ENCODE results near the gene SAXO2.
"Not testable (repeated sequence)": the region's sequence is repeated elsewhere in the genome, so short reads cannot be mapped to it uniquely, and the experiment has no call there.

Gene SAXO2

DNA sequence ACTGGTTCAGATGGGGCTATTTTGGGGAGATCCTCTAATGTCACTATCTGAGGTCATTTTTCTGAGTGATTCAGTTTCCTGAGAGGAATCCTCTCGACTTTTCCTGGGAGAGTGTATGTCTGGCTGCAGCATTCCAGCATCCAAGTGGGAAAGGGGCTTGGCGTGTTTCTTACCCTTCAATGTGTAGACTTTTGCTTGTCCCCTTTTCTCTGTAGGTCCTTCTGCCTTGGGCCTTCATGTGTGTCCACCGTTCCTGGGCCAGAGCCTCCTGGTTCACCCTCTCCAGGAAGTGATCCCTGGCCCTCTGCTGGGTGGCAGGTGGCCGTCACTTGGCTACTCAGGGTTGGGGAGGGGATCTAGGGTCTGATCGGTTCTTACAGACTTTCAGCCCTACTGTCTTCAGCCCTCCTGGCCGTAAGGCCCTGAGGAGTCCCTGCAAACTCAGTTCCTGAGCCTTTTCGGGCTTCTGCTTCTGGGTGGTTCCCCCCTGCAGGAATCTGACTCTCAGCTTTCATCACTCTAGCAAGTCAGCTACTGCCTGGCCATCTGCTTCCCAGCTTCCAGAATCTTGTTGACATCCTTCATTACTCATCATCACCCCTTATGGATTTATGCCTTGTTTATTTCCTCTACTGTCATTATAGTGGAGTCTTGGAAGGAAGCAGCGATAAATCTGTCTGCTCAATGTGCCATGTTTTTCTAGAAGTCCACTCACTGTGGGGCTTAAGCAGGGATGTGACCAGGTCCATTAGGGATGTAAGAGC, 50.1 kb downstream of the SAXO2 start:
- H3K9me3 ChIP-seq (ENCODE audit: control insufficient read depth, low read length), result no peaks in the 10 kb centered on the region
- H3K4me3 ChIP-seq (ENCODE audit: low read depth, low read length), result no peak overlapping the region
- H3K4me2 ChIP-seq (ENCODE audit: low read length), result no peak overlapping the region
- H2AFZ ChIP-seq, result no peak overlapping the region
- no peaks in the 10 kb centered on the region for H3K4me1 ChIP-seq
- TF ChIP-seq, protein P1, sequence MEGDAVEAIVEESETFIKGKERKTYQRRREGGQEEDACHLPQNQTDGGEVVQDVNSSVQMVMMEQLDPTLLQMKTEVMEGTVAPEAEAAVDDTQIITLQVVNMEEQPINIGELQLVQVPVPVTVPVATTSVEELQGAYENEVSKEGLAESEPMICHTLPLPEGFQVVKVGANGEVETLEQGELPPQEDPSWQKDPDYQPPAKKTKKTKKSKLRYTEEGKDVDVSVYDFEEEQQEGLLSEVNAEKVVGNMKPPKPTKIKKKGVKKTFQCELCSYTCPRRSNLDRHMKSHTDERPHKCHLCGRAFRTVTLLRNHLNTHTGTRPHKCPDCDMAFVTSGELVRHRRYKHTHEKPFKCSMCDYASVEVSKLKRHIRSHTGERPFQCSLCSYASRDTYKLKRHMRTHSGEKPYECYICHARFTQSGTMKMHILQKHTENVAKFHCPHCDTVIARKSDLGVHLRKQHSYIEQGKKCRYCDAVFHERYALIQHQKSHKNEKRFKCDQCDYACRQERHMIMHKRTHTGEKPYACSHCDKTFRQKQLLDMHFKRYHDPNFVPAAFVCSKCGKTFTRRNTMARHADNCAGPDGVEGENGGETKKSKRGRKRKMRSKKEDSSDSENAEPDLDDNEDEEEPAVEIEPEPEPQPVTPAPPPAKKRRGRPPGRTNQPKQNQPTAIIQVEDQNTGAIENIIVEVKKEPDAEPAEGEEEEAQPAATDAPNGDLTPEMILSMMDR (IDR thresholded peaks at IDR 0.05), result no peak
- no peaks in the 10 kb centered on the region for H3K79me2 ChIP-seq
- no peak overlapping the region for H3K9ac ChIP-seq
- H3K27ac ChIP-seq, result no peak overlapping the region
- H3K36me3 ChIP-seq (ENCODE audit: control insufficient read depth, insufficient read depth, low read length), result no peaks in the 10 kb centered on the region
- no peaks in the 10 kb centered on the region for H3K27me3 ChIP-seq (ENCODE audit: control insufficient read depth, insufficient read depth, low read length)

DNA sequence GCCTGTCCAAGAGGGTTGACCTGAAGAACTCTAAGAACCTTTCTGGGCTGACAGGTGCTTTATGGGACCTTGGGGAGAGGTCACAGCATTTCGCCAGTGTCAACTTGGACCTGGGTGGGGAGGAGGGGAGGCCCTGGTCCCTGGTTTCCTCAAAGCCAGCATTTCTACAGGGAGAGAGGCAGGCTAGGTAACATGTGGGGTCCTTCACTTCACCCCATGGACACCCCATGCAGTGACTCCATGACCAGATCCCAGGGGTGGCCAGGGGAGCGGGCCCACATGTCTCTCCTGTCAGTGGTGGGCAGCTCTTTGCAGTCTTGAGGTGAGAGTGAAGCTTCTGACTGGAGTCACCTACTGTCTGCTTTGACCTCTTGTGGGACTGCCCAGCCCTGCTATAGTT, 50.8 kb downstream of the SAXO2 start:
- Histone ChIP-seq H3K9ac (no peak overlapping the region), H3K4me2 (ENCODE audit: low read length) (no peak overlapping the region), H3K27me3 (ENCODE audit: control insufficient read depth, insufficient read depth, low read length) (no peaks in the 10 kb centered on the region), H2AFZ (no peak overlapping the region), H3K4me3 (ENCODE audit: low read depth, low read length) (no peak overlapping the region), H3K27ac (no peak overlapping the region), H3K9me3 (ENCODE audit: control insufficient read depth, low read length) (no peaks in the 10 kb centered on the region), H3K36me3 (ENCODE audit: control insufficient read depth, insufficient read depth, low read length) (no peaks in the 10 kb centered on the region), H3K4me1 (no peaks in the 10 kb centered on the region), H3K79me2 (no peaks in the 10 kb centered on the region)
- TF ChIP-seq, protein P1 (IDR thresholded peaks at IDR 0.05), result no peak

DNA sequence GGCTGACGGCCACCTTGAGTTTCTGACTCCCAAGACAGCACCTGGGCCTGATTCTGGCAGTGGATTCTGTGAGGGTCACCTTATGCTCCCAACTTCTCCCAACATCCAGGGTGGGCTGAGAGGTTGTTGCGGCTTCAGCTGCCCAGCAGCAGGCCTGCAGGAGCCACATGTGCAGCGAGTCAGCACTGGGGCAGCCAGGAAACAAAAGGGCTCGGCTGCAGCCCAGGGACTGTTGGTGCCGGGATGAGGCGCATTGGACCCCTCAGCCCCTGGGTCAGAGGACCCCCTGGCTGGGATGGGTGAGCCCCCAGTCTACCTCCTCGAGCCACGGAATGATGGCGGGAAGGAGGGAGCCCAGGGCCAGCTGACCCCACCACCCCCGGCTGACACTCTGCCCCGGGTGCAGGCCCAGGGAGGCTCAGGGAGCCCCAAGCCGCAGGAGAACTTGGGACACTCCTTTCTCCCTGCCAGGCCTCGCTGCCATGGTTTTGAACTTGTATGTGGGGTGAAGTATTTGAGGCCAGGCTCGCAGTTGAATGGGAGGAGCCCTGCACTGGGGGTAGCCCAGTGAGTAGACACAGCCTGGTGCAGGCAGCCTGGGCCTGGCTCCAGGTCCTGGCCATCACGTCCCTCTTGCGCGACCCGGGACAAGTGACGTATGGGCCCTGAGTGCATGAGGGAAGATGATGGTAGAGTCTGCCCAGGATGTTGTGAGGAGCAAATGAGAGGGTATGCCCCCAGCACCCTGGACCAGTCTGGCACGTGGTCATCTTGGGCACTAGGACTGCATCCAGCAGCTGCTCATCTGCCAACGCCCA, 51.5 kb downstream of the SAXO2 start:
- H3K36me3 ChIP-seq (ENCODE audit: control insufficient read depth, insufficient read depth, low read length); H3K4me3 ChIP-seq (ENCODE audit: low read depth, low read length); H3K9me3 ChIP-seq (ENCODE audit: control insufficient read depth, low read length); H2AFZ ChIP-seq; H3K79me2 ChIP-seq; H3K9ac ChIP-seq; H3K27me3 ChIP-seq (ENCODE audit: control insufficient read depth, insufficient read depth, low read length); H3K27ac ChIP-seq; H3K4me1 ChIP-seq; H3K4me2 ChIP-seq (ENCODE audit: low read length): not testable (repeated sequence)

DNA sequence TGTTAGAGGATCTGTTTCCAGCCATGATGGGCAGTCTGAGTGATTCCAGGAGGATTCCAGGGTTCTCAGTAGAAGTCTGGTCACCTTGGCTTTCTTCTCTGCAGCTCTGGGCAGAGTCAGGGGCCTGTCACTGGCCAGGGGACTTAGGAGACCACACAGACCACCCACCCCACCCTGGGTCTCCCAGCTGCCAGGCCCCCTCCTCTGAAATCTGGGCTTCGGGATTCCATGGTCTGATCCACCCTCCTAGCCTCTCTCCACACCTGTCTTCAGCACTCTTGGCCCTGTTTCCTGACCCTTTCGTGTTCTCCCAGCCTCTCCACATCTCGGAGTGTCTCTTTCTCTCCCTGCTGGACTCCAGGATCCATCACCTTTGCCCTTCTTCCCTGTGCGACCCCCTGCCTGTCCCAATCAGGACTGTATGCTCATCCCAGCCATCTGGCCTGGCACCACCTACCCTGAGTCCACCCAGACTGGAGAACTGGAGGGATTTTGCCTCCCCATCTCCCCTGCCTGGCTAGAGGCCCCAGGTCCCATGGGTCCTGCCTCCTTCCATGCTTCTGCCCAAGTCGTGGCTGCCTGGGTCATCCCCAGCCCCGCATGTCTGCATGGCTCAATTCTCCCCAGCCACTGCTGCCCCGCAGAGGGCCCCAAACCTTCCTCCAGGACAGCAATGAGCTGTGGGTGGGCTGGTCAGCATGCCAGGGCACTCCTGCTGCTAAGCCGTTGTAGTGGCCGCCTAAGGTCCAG, 52.3 kb downstream of the SAXO2 start:
- H3K9me3 ChIP-seq (ENCODE audit: control insufficient read depth, low read length), result no peaks in the 10 kb centered on the region
- H3K4me2 ChIP-seq (ENCODE audit: low read length), result no peak overlapping the region
- no peak overlapping the region for H3K9ac ChIP-seq
- TF ChIP-seq, protein P1 (IDR thresholded peaks at IDR 0.05), result no peak
- no peak overlapping the region for H3K27ac ChIP-seq
- no peaks in the 10 kb centered on the region for H3K79me2 ChIP-seq
- no peaks in the 10 kb centered on the region for H3K4me1 ChIP-seq
- no peaks in the 10 kb centered on the region for H3K27me3 ChIP-seq (ENCODE audit: control insufficient read depth, insufficient read depth, low read length)
- no peaks in the 10 kb centered on the region for H3K36me3 ChIP-seq (ENCODE audit: control insufficient read depth, insufficient read depth, low read length)
- H3K4me3 ChIP-seq (ENCODE audit: low read depth, low read length), result no peak overlapping the region
- H2AFZ ChIP-seq, result no peak overlapping the region
